Peyer's patch (tissue), 4 donors: ENCODE data around the gene SEMA3A. TPM values are rescaled to one million over a fixed set of nuclear protein-coding genes. Genes with fewer than 3 reads are reported as not detected.
"Not testable (repeated sequence)": the region's sequence is repeated elsewhere in the genome, so short reads cannot be mapped to it uniquely, and the experiment has no call there.

Source experiments
- DNase-seq, 3 donors: peaks; one replicate each; pipeline ENCODE4 v3.0.0-alpha.2; 2017 to 2019
- H3K27ac ChIP-seq, 4 donors: fragments of 200-600 bp; sonication (generic); one replicate each; pipeline ENCODE4 v1.5.1; 2016 to 2019
- H3K27me3 ChIP-seq, 2 donors: fragments of 200-600 bp; sonication (generic); one replicate each; pipeline ENCODE4 v1.5.1; 2019
- H3K36me3 ChIP-seq, 3 donors: fragments of 200-600 bp; sonication (generic); one replicate each; pipeline ENCODE4 v1.5.1; 2016 to 2019
- H3K4me1 ChIP-seq, 4 donors: fragments of 200-600 bp; sonication (generic); one replicate each; pipeline ENCODE4 v1.5.1; 2016 to 2019
- H3K4me3 ChIP-seq, 4 donors: fragments of 200-600 bp; sonication (generic); 1 replicate in 3 of 4; 2 replicates in 1 of 4; pipeline ENCODE4 v1.5.1; 2016 to 2019; ENCODE audit warnings: mild to moderate bottlenecking in 1 of 4
- H3K9me3 ChIP-seq, 4 donors: fragments of 200-600 bp; sonication (generic); one replicate each; pipeline ENCODE4 v1.5.1; 2016 to 2019; ENCODE audit warnings: mild to moderate bottlenecking in 1 of 4
- POLR2A ChIP-seq, 2 donors: fragments of 450-650 bp; IDR thresholded peaks; one replicate each; pipeline ENCODE4 v1.5.1; 2017; ENCODE audit warnings: antibody characterized with exemption in 2 of 2, mild to moderate bottlenecking in 2 of 2, moderate library complexity in 2 of 2
- total RNA-seq, 4 donors: library from RNA; depleted of rRNA; stranded (reverse); fragments of >200 nt; gene quantifications; one replicate each; pipeline ENCODE4 v1.1.0, GENCODE V29; 2016
- TF ChIP-seq, protein P1 (sequence below), 6 experiments: fragments of 450-650 bp in 4 of 6; fragments of 200-600 bp in 2 of 6; sonication (generic) in 1 of 6; IDR thresholded peaks; one replicate each; pipeline ENCODE4 v1.5.1; 2017 to 2019; ENCODE audit warnings: antibody characterized with exemption in 6 of 6, mild to moderate bottlenecking in 3 of 6, moderate library complexity in 1 of 6

SEMA3A gene
- total RNA-seq: 10 to 100 TPM in 1 of 4 donors, 1 to 10 TPM in 3; 1.3 to 12.4 (median 3.8) TPM

DNA sequence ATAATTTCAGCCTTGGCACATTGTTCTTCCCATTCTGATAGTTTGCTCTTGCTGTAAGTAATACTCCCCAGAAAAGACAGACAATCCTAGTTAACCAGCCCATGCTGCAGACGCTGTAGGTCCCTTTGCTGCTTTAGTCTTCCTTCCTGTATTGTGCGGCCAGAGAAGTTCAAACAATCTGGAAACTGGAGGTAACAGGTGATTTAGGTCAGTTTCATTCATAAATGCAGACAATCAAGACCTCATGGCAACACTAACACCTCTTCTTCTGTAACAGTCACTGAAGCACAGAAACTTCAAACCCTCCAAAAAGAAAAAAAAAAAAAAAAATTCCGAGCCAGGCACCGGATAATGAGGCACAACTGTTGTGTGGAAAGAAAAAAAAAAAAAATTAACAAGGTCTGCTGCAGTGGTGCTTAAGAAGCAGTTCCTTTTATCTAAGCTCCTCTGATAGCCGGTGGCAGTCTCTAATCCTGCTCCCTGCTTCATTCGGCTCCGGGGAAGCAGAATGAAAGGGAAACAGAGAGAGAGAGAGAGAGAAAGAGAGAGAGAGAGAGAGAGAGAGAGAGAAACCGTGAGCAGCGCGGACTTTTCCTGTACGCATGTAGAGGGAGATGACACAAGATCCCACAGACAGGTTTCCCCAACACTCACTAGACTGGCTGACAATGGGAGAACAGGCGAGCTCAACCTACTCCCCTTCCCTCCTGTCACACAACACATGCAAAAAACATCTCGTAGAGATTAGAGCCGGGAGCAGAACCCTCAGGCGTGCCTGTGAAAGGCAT is at the start of gene SEMA3A:
TSS of gene SEMA3A (minus strand) at position 306 of the 788 bp plus-strand sequence. CDS start at position 103, 203 bp downstream.
- H3K27ac ChIP-seq: peak within 1 kb of the TSS; percentile 12 to 57 (median 26)
- peak within 1 kb of the TSS in 3 of 4 donors; percentile 20 to 46 (median 41) for H3K4me3 ChIP-seq
- DNase-seq: peak in 2 of 3 donors; percentile 17 to 48
- H3K4me1 ChIP-seq: no peaks in the 10 kb centered on the region
- TF ChIP-seq, protein P1, sequence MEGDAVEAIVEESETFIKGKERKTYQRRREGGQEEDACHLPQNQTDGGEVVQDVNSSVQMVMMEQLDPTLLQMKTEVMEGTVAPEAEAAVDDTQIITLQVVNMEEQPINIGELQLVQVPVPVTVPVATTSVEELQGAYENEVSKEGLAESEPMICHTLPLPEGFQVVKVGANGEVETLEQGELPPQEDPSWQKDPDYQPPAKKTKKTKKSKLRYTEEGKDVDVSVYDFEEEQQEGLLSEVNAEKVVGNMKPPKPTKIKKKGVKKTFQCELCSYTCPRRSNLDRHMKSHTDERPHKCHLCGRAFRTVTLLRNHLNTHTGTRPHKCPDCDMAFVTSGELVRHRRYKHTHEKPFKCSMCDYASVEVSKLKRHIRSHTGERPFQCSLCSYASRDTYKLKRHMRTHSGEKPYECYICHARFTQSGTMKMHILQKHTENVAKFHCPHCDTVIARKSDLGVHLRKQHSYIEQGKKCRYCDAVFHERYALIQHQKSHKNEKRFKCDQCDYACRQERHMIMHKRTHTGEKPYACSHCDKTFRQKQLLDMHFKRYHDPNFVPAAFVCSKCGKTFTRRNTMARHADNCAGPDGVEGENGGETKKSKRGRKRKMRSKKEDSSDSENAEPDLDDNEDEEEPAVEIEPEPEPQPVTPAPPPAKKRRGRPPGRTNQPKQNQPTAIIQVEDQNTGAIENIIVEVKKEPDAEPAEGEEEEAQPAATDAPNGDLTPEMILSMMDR (IDR thresholded peaks at IDR 0.05): peak in 1 of 6 experiments; percentile 14
- TF ChIP-seq POLR2A (IDR thresholded peaks at IDR 0.05): no peak
- H3K27me3 ChIP-seq: no peaks in the 10 kb centered on the region
- H3K36me3 ChIP-seq: no peaks in the 10 kb centered on the region
- H3K9me3 ChIP-seq: no peaks in the 10 kb centered on the region

DNA sequence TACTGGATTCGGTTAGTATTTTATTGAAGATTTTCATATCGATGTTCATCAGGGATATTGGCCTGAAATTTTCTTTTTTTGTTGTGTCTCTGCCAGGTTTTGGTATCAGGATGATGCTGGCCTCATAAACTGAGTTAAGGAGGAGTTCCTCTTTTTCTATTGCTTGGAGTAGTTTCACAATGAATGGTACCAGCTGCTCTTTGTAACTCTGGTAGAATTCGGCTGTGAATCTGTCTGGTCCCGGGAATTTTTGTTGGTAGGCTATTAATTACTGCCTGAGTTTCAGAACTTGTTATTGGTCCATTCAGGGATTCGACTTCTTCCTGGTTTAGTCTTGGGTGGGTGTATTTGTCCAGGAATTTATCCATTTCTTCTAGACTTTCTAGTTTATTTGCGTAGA is 48.4 kb upstream of the SEMA3A start:
- H3K27ac ChIP-seq, H3K36me3 ChIP-seq, DNase-seq, H3K9me3 ChIP-seq, H3K4me3 ChIP-seq, H3K27me3 ChIP-seq, H3K4me1 ChIP-seq: not testable (repeated sequence)

DNA sequence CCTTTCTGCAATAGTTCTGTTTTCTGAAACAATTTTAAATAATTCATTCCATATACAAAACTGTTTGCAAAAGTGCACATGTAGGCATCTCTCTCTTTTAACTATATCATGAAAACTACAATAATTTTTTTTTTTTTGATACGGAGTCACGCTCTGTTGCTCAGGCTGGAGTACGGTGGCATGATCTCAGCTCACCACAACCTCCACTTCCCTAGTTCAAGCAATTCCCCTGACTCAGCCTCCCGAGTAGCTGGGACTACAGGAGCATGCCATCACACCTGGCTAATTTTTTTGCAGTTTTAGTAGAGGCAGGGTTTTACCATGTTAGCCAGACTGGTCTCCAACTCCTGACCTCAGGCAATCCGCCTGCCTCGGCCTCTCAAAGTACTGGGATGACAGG is 44.0 kb upstream of the SEMA3A start:
- TF ChIP-seq POLR2A (IDR thresholded peaks at IDR 0.05): no peak
- TF ChIP-seq, protein P1 (IDR thresholded peaks at IDR 0.05): no peak

DNA sequence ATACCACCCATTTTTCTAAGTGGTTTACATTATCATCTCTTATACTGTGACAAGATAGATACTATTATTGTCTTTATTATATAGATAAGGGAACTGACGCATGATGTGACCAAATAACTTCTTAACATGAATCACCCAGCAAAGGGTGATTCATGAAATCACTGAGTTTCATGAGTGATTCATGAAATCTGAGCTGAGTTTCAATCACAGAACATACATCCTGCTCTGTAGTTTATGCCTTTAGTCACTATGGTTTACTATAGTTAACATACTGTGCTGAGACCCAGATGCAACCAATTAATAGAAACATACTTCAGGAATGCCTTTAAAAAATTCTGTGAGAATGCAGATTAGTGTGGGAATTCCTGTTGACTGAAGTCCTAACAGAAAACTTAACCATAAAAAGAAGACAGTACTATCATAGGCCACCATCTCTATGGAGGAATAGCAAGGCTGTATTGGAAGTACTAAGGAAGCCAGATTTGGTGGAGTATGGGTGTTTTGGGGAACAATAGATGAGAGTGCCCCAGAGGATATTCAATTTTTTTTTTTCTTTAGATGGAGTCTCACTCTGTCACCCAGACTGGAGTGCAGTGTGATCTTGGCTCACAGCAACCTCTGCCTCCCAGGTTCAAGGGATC is 43.1 kb upstream of the SEMA3A start:
- no peaks in the 10 kb centered on the region for H3K27me3 ChIP-seq
- no peak for TF ChIP-seq POLR2A (IDR thresholded peaks at IDR 0.05)
- TF ChIP-seq, protein P1 (IDR thresholded peaks at IDR 0.05): no peak
- no peaks in the 10 kb centered on the region for H3K4me1 ChIP-seq
- no peak for DNase-seq
- no peaks in the 10 kb centered on the region for H3K9me3 ChIP-seq
- no peak overlapping the region for H3K27ac ChIP-seq
- H3K4me3 ChIP-seq: no peak overlapping the region
- H3K36me3 ChIP-seq: no peaks in the 10 kb centered on the region

More for the DNA sequence above, 44.0 kb upstream of the SEMA3A start:
- no peak overlapping the region for H3K27ac ChIP-seq
- H3K4me3 ChIP-seq: no peak overlapping the region
- no peaks in the 10 kb centered on the region for H3K36me3 ChIP-seq
- DNase-seq: no peak
- no peaks in the 10 kb centered on the region for H3K4me1 ChIP-seq
- no peaks in the 10 kb centered on the region for H3K27me3 ChIP-seq
- H3K9me3 ChIP-seq: no peaks in the 10 kb centered on the region

DNA sequence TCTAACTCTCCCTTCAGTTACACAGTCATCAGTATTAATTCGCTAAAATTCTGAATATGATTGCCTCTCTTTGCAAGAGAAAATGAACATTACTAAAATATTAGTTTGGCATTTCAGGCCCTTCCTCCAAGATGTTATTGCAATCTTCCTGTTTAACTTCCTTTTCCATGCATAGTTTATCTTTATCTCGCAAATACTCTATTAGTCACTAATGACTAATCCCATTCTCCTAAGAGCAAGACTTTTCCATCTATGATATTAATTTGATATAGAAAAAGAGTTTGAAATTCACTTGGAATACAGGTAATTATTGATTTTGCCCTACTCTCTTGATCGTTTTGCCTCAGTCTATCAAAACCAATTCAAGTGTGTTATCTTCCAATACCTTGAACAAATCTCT is 41.8 kb upstream of the SEMA3A start:
- Histone ChIP-seq H3K27me3 (no peaks in the 10 kb centered on the region), H3K4me3 (no peak overlapping the region), H3K9me3 (no peaks in the 10 kb centered on the region), H3K4me1 (no peaks in the 10 kb centered on the region), H3K36me3 (no peaks in the 10 kb centered on the region), H3K27ac (no peak overlapping the region)
- no peak for DNase-seq
- no peak for TF ChIP-seq POLR2A (IDR thresholded peaks at IDR 0.05)
- TF ChIP-seq, protein P1 (IDR thresholded peaks at IDR 0.05): no peak

DNA sequence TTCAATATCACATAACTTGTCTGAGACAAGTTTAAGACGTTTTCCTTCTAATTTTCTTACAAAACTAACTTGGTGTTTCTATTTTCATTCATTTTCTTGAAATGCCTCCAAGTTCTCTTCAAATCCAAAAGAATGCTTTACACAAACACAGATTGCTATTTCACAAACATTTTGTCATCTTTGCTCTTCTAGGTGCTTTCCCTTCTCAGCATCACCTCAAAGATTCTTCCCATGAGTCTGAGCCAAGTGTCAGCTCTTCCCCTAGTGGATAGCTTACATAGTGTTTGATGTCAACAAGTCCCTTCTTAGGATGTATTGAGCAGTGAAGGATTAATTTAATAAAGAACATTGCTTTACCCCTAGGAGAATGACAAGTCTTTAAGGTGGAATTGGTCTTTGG is 38.1 kb upstream of the SEMA3A start:
- no peak for DNase-seq
- Histone ChIP-seq H3K4me1 (no peaks in the 10 kb centered on the region), H3K27ac (no peak overlapping the region), H3K9me3 (no peaks in the 10 kb centered on the region), H3K4me3 (no peak overlapping the region), H3K36me3 (no peaks in the 10 kb centered on the region), H3K27me3 (no peaks in the 10 kb centered on the region)
- TF ChIP-seq POLR2A (IDR thresholded peaks at IDR 0.05): no peak
- TF ChIP-seq, protein P1 (IDR thresholded peaks at IDR 0.05): peak in 1 of 6 experiments; percentile 7
